Measurements from ENCODE around the gene FAM25C.
"Not testable (repeated sequence)": the region's sequence is repeated elsewhere in the genome, so short reads cannot be mapped to it uniquely, and the experiment has no call there.

Gene FAM25C

GRCh38 chr10:47970047-47970446 lies 29.5 kb downstream of the FAM25C start:
- H3K36me3 Mint-ChIP-seq, ATAC-seq: not testable (repeated sequence)

GRCh38 chr10:47968988-47969387 lies 30.6 kb downstream of the FAM25C start:
- not testable (repeated sequence) for ATAC-seq; DNase-seq (ENCODE audit: low spot score in 2 of 2); H3K9me3 Mint-ChIP-seq; H3K4me1 Mint-ChIP-seq; H3K4me3 Mint-ChIP-seq; H3K36me3 Mint-ChIP-seq; H3K27ac Mint-ChIP-seq

More at GRCh38 chr10:47970047-47970446, 29.5 kb downstream of the FAM25C start:
- not testable (repeated sequence) for H3K27ac Mint-ChIP-seq; DNase-seq (ENCODE audit: low spot score in 2 of 2); H3K4me1 Mint-ChIP-seq; H3K9me3 Mint-ChIP-seq; H3K4me3 Mint-ChIP-seq

- not testable (repeated sequence) for H3K9me3 Mint-ChIP-seq; H3K4me3 Mint-ChIP-seq; H3K4me1 Mint-ChIP-seq; H3K27ac Mint-ChIP-seq; ATAC-seq; DNase-seq (ENCODE audit: low spot score in 2 of 2); H3K36me3 Mint-ChIP-seq
Measured at GRCh38 chr10:47964280-47965063, 35.1 kb downstream of the FAM25C start.

DNA sequence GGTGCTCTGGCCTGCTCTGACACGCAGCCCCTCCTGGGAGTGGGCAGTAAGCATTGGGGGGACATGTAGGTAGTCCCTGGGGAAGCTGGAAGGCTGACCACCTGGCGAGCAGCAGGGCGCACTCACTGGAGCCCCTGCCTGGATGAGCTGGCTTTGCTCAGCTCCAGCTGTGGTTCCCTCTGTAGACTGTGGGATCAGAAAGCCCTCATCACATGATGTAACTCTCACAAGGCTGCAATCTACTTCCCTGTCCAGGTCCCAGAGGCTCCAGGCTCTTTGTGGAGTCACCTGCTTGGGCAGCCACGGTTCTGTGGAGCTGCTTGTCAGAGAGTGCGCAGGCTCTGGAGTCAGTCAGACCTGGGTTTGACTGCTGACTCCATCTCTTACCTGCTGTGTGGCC lies 36.8 kb downstream of the FAM25C start:
- ATAC-seq: not testable (repeated sequence)

GRCh38 chr10:47960699-47961098 lies 38.9 kb downstream of the FAM25C start:
- ATAC-seq; H3K4me1 Mint-ChIP-seq; H3K27ac Mint-ChIP-seq; DNase-seq (ENCODE audit: low spot score in 2 of 2); H3K4me3 Mint-ChIP-seq; H3K36me3 Mint-ChIP-seq; H3K9me3 Mint-ChIP-seq: not testable (repeated sequence)

More for the DNA sequence above, 36.8 kb downstream of the FAM25C start:
- H3K4me1 Mint-ChIP-seq; DNase-seq (ENCODE audit: low spot score in 2 of 2); H3K4me3 Mint-ChIP-seq; H3K27ac Mint-ChIP-seq; H3K36me3 Mint-ChIP-seq; H3K9me3 Mint-ChIP-seq: not testable (repeated sequence)

- not testable (repeated sequence) for ATAC-seq; H3K36me3 Mint-ChIP-seq; DNase-seq (ENCODE audit: low spot score in 2 of 2); H3K4me1 Mint-ChIP-seq; H3K9me3 Mint-ChIP-seq; H3K4me3 Mint-ChIP-seq; H3K27ac Mint-ChIP-seq
Measured at GRCh38 chr10:47959677-47960076, 39.9 kb downstream of the FAM25C start.

DNA sequence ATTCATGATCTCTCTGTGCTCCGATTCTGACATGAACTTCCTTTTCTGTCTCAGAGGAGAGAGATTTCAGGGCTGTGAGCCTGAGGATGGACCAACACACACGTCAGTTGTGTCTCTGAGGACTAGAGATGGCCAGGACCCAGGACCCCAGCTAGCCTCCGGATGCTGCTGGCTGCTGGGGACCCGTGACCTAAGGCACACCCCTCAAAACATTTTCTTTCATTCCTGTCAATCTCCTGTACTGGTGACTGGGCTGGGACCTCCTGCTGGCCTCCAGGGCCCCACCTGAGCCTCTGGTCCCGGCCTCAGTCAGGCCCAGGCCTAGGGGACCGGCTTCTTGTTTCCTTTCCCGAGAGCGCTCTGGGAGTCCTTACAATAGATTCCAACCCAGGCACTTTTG lies 42.4 kb downstream of the FAM25C start:
- not testable (repeated sequence) for H3K4me3 Mint-ChIP-seq; H3K9me3 Mint-ChIP-seq; H3K4me1 Mint-ChIP-seq; DNase-seq (ENCODE audit: low spot score in 2 of 2); H3K36me3 Mint-ChIP-seq; H3K27ac Mint-ChIP-seq; ATAC-seq

GRCh38 chr10:47947424-47947823 lies 52.2 kb downstream of the FAM25C start:
- not testable (repeated sequence) for H3K9me3 Mint-ChIP-seq; DNase-seq (ENCODE audit: low spot score in 2 of 2)

More at GRCh38 chr10:47947424-47947823, 52.2 kb downstream of the FAM25C start:
- H3K4me3 Mint-ChIP-seq, H3K4me1 Mint-ChIP-seq, H3K27ac Mint-ChIP-seq, ATAC-seq, H3K36me3 Mint-ChIP-seq: not testable (repeated sequence)
